ENCODE measurements around the gene LGMN.

GRCh38 chr14:92688434-92689375 is 59.7 kb downstream of the LGMN start:
- TF ChIP-seq EZH2phosphoT487 (conservative IDR thresholded peaks at IDR 0.05; ENCODE audit: low read length) (no peak), CTCF (IDR thresholded peaks at IDR 0.05; ENCODE audit: insufficient read depth, low read length, poor library complexity, severe bottlenecking) (no peak)
